Loucy (cell line): ENCODE measurements around the gene KLK13.

ENCODE experiments used
- EZH2phosphoT487 ChIP-seq: fragments of 200-600 bp; IDR thresholded peaks from 2 replicates; pipeline ENCODE4 v1.6.1; 2018; ENCODE audit warnings: antibody characterized with exemption, mild to moderate bottlenecking, moderate library complexity, borderline replicate concordance
- TF ChIP-seq, protein P1 (sequence below): fragments of 200-600 bp; sonication (generic); conservative IDR thresholded peaks from 2 replicates; pipeline ENCODE4 v1.5.1; 2014; ENCODE audit warnings: mild to moderate bottlenecking, antibody characterized with exemption, low read length

DNA sequence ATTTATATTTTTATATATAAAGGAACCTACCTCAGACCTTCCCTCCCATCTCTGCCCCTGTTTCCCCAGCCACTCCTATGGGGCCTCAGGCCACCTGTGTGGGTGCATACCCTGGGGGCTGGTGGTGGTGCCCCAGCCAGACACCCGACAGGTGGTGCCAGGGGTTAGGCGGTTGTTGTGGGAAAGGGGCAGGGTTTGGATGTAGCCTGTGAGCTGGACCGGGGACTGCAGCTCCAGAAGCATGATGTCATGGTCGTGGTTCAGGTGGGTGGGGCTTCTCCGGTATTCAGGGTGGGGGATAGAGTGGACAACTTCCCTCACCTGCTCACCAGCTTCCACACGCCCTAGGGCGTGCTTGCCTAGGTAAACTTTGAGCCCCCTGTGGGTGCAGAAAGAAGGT, 5.2 kb downstream of the KLK13 start:
- TF ChIP-seq, protein P1, sequence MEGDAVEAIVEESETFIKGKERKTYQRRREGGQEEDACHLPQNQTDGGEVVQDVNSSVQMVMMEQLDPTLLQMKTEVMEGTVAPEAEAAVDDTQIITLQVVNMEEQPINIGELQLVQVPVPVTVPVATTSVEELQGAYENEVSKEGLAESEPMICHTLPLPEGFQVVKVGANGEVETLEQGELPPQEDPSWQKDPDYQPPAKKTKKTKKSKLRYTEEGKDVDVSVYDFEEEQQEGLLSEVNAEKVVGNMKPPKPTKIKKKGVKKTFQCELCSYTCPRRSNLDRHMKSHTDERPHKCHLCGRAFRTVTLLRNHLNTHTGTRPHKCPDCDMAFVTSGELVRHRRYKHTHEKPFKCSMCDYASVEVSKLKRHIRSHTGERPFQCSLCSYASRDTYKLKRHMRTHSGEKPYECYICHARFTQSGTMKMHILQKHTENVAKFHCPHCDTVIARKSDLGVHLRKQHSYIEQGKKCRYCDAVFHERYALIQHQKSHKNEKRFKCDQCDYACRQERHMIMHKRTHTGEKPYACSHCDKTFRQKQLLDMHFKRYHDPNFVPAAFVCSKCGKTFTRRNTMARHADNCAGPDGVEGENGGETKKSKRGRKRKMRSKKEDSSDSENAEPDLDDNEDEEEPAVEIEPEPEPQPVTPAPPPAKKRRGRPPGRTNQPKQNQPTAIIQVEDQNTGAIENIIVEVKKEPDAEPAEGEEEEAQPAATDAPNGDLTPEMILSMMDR: no peak
- TF ChIP-seq EZH2phosphoT487: no peak
